GM11168 (cell line): ENCODE measurements around the gene CTXN2.

Source experiments
- in situ Hi-C: fragments of 300-500 bp; cut with MboI; formaldehyde crosslinking; loops from one replicate; pipeline ENCODE4 v1.12.0; 2022; ENCODE audit warnings: low sequenced_read_pairs; ENCODE audit not compliant: unreplicated experiment

Gene CTXN2

DNA sequence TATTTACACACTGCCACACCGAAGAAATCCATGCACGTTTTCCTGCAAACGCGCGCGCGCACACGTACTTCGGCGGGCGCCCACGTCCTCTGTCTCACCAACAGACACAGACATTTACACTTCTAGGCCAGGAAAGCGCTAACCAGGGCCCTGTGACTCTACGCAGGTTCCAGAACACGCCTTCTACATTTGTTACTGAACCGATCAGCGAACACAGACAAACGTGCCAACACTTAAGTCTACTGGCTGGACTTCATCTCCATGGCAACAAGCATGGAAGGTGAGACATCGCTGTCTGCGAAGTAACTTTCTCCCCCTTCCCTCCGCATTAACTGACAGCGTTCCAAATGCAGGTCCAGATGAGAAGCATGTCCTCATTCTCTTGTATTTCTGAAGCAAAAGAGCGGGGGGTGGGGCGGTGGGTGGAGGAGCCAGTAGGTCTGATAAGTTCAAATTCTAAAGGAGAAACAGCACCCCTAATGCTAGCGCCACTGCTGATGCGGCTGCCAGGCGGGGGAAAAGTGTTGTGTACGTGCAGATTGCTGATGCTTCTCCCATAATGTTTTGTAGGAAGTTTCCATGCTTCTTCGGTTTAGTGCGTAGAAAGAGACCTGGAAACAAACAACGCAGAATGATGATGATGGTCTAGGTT, at the start of gene CTXN2:
TSS of gene CTXN2 (plus strand) at position 92 of the 652 bp plus-strand sequence. CDS start 9,636 bp downstream, outside the sequence.
- in situ Hi-C loops: no loop called here

DNA sequence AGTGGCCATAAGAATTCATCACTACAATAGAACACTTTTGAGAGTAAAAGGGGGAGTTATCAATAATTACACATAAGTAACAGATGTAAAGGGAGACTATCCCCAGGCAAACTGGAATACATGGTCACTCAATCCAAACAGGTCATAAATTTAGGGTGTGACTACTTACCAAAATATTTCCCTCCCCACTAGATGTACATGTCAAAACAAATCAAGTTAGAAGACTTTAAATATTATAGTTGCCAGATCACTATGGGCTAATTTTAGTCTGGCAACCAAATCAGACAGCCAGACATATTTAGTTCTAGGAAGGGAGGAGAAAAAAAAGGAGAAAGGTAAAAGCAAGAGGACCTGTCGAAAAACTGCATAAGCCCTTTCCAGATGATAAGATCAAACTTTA, 47.6 kb upstream of the CTXN2 start:
- in situ Hi-C loops: no loop called here

DNA sequence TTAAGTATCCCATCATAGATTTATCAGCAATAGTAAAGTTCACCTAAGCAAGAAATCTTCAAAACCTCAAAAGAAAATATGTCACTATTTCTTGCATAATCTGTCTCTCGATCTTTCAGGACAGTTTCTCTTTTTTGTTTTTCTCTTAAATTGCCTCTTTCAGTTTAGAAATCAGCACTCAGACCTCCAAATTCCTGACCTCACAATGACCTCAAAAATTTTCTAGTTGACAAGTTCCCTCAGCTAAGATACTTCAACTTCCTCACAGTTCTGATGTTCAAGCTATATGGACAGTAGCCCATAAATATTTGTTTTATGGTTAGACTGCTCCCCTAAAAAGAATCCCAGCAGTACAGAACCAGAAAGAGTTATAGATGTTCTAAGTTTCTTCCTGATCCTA, 46.6 kb upstream of the CTXN2 start:
- in situ Hi-C loops: no loop called here

DNA sequence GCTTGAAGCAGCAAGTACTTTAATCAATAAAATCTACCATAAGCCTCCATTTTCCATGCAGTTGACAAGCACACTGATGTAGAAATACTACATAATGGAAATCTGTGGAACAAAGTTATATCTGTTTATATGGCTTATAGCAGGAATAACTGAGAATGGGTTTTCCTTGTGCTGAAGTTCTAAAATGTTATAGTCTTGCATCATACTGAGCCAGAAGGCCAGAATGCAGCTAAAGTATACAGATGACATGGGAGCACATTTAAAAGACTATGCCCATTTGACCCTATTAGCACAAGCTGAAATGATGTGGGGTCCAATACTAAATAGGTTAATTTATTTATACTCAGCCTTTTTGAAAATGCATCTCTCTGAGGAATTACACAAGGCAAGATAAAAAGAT, 45.5 kb upstream of the CTXN2 start:
- in situ Hi-C loops: no loop called here

DNA sequence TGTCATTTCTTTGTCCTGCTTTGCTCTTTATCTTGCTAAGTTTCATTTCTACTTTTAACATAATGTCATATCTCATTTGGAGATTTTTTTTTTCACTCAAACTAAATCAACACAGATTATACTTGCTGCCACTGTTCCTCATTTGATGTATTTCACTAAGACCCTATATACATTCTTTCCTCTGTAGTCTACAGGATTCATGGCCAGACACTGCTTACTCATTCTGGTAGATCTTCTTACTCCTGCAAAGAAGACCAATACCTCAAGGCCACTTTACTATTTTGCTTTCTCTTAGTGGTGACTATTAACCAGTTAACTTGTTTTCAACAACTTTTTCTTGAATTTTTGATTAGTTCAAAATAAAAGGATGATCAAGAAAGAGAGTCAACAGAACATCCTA, 44.1 kb upstream of the CTXN2 start:
- in situ Hi-C loops: no loop called here

DNA sequence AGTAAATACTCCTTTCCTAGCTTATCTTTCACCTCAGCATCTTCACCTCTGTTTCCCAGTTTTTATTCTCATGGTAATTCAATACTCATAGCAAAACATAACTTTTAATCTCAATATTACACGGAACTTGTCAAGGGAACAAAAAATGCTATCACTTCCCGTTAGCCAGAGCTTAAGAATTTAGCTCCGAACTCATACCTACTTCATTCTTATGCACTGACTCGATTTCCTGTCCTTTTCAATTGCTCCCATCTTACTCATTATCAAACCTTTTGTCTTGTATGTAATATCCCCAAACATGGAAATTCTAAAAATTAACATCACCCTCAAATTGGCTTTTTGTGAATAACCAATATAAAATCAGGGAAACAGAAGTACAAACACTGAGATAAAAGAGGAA, 41.6 kb upstream of the CTXN2 start:
- in situ Hi-C loops: no loop called here

DNA sequence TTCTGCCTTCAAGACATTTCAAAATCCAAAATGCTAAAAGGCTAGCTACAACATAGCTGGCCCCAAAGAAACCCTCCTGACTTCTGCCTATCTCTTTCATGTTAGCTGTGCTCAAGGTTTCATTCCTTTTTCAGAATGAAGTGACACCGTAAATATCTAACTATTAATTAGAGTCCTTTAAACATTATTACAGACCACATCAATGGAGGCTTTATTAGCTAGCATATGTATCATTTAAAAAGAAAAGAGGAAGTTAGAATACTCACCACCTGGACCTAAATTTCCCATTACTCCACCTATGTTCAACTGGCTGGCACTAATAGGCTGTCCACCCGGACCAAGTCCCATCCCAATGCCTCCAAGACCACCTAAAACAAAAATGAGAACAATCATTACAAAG, 37.9 kb upstream of the CTXN2 start:
- in situ Hi-C loops: no loop called here

DNA sequence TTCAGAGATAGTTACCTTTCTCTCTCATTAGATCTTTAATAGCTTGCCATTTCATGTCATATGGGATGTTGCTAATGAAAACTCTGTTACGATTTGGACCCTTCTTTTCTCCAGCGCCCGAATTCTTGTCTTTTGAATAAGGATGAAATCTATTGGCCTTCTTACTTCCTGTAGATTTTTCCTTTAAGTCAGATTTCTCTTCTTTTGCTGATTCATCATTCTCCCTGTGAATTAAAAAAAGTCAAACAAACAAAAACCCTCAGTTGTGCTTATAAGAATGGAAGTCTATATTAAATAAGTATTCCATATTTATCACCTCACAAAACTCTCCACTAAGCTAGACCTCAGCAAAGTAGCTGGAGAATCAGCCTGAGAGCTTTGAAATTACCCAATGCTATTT, 22.8 kb upstream of the CTXN2 start:
- in situ Hi-C loops: no loop called here

DNA sequence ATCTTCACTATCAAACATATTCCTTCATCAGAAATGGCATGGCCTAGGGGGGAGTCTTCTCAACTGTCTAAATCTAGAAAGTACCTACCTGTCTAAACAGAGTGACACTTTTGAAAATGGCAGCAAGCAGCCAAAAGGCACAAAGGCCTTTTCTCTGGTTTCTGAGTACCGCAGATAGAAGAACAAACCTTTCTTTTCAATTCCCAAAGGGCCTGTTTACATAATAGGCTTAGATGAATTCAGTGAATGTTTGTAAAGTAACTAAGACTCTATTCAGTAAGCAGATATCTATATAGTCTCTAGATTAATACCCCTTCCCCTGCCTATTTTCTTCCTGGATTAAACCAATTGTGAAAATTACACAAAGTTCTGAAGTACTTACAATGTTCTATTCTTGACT, 20.5 kb upstream of the CTXN2 start:
- in situ Hi-C loops: no loop called here

DNA sequence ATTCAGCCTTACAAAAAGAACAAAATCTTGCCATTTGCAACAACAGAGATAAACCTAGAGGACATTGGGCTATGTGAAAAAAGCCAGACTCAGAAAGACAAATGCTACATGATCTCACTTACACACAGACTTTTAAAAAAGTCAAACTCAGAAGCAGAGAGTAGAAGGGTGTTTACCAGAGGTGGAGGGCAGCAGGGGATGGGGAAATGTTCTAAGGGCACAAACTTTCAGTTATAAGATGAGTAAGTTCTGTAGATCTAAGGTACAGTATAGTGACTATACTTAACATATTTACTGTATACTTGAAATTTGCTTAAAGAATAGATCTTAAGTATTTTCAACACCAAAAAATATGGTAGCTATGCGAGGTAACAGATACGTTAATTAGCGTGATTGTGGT, 16.3 kb upstream of the CTXN2 start:
- in situ Hi-C loops: no loop called here

DNA sequence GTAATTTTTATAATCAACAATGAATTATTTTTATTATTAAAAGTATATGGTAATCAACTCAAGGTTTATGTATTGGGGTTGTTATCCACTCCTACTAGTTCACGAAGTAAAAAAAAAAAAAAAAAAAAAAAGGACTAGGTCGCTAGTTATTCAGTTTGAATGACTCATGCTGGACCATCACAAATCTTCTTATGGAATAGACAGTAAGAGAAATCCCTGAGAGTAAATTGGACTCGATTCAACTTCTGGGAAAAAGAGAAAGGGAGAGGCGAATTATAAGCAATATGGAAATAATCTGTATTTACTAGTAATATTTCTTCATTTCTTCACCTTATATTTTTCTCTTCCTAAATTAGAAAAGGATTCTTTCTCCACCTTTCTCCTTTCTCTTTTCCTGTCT, 15.4 kb upstream of the CTXN2 start:
- in situ Hi-C loops: no loop called here

DNA sequence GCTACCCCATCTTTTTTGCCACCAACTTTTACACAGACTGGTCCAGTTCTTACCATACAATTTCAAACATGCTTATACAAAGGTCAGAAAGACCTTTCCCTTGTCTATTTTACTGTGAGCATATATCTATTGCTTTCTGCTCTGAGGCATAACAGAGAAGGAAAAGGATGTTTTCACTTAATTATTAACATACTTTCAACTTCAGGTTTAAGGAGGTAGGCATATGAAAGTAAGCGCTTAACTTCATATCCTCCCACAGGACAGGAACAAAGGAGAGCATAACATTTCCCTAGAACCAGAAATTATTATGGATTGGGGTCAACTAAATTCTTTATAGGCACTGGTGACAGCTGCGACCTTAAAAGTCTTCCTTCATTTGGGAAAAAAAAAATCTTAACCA, 14.5 kb upstream of the CTXN2 start:
- in situ Hi-C loops: no loop called here

DNA sequence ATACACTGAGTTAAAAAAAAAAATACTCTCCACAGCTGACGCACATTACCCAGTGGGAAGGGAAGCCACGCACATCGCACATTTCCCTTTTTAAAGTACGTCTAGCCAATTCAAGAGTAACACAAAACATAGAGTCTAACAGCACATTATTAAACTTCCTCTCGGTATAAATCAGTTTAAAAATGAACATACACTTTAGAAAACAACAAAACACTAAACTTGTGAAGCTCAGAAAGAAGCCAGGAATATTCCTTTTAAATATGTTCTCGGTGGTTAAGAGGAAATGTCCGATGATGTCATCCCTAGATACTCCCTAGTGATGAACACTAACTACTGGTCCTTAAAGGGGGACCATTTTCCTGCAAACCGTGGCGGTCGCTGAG, 14.1 kb upstream of the CTXN2 start:
- in situ Hi-C loops: no loop called here

DNA sequence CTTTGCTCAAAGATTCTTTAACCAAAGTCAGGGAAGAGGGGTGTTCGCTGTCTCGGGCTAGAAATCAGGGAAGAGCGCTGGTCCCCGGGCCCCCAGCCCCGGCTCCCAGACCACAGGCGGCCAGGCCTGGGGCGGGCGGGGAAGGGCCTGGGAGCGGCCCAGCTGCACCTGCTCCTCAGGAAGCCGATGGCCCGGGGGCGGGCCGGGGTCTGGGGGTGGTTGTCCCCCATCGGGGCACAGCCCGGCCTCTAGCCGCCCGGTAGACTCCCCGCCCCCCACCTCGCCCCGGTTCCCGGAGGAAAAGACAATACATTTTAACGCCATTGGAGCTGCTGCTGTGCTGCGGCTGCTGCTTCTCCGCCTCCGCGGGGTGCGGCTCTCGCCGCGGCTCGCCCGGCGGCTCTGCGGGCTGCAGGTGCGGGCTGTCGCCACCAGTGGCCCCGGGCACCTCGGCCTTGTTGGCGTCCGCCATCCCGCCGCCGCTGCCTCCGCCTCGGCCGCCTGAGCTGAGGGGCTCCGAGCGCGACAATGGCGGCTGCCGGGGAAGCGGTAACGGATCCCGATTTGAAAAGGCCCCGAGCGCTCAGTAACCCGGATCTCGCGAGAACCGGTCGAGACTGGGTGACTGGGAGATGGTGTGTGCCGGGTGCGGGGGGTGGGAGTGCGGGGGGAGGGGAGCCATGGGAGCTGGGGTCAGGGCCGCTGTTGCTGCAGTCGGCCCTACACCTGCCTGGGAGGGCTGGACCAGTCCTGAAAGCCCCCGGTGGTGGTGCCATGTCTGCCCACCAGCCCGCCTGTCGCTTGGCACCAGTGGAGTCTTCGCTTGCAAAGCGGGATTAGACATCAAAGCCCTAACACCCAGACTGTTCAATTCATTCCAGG, 13.5 kb upstream of the CTXN2 start, which contains the start of gene MYEF2:
TSS of gene MYEF2 (minus strand) at position 530 of the 882 bp plus-strand sequence. CDS start at position 472, 58 bp downstream.
- in situ Hi-C loops: no loop called here

DNA sequence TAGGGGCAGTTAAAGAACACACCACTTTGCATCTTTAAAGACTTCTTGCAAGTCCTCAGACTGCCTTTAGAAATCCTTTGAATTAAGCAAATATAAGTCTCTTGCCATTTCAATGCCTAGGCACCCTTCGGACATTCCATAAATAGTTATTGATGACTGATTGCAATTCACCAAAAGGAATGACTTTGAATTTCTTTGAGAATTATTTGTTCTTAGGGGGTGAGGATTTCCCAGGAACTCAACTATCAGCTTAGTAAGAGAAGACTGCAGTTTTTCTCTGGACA, 12.9 kb upstream of the CTXN2 start:
- in situ Hi-C loops: no loop called here

DNA sequence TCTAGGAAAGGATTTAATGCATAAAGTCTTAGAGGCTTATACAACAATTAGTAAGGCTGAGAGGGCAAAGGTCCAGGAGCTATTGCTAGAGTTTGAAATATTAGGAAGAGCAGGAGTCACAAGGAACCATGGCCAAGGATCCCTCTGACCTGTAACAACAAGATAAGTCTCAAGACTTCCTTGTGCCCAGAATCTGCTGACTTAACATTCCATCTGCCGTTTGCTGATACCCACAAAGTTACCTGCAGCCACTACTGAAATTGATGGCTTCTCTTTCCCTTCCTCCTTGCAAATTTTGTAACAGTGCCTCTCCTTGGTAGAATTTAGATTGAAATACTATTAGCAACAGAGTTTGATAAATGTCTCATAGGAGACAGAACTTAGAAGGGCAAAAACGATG, 8.7 kb upstream of the CTXN2 start:
- in situ Hi-C loops: no loop called here

DNA sequence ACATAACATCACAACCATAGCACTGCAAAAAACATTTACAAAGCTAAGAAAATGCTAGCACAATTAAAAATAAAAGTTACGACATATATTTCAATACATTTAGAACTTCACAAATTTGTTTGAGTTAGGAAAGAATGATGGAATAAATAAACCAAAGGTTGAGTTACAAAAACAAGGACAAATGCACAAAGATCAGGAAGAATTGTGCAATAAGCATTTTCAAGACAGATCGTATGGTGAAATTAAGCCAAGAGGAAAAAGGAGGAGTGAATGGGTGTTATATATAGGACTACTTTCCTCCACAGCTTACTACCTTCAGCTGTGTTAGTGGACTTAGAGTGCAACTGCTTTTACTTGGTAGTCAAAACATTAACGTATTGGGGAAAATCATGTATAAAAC, 5.9 kb upstream of the CTXN2 start:
- in situ Hi-C loops: no loop called here

DNA sequence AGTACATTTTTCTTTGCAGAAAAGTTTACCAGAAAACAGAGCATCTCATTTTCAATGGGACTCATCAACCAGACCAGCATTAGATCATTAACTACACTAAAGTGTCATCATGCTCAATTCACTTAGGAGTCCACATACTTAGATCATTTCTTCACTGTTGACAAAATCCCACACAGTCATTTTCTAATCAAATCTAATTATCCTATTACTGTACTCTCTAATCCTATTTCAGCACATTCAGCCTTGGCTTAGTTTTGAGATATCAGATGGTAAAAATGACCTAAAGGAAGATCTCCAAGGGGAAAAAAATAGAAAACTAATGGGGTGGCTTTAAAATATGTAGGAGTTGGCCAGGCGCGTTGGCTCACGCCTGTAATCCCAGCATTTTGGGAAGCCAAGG, 5.2 kb upstream of the CTXN2 start:
- in situ Hi-C loops: no loop called here

DNA sequence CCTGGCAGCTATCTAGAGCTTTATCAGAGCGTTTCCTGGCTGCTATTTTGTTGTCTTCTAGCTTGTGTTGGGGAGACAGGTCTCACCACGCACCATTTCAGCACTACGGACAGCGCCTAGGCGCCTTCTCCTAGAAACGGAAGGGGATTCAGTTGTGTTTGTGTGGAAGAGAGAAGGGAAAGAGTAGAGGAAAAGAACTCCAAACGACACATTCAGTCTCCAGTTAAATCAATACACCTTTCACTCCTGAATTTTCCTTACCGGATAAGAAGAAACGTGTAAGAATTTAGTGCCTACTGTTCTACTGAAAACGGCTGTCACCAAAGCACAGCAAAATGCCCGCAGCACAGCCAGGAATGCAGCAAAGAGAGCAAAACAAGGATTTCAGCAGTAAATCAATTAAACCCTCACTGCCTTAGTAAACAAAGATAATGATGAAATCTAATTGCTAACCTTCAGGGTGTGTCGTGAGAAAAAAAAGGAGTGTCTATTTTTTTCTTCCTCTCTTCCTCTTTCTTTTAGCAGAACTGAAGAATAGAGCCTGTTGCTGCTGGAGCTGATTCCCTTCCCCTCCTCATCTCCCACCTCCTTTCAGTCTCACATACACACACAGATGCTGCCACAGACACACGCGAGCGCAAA, 412 bp upstream of the CTXN2 start:
- in situ Hi-C loops: no loop called here

DNA sequence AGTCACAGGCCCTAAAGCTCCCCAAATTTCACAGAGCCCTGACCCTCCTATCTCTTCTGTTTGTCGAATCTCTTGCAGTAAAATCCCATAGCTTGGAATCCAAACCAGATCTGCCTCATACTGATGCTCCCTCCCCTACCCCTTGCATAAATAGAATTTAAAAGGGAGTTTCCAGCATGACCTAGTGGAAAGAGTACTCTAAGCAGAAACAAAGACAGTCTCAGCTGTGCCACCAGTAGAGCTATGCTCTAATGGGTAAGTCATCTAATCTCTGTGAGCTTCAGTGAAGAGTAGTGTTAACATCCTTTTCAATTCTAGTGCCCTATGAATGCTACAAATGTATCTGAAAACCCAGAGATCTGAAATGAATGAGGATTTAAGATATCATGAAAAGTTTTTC, 10.6 kb downstream of the CTXN2 start:
- in situ Hi-C loops: no loop called here

DNA sequence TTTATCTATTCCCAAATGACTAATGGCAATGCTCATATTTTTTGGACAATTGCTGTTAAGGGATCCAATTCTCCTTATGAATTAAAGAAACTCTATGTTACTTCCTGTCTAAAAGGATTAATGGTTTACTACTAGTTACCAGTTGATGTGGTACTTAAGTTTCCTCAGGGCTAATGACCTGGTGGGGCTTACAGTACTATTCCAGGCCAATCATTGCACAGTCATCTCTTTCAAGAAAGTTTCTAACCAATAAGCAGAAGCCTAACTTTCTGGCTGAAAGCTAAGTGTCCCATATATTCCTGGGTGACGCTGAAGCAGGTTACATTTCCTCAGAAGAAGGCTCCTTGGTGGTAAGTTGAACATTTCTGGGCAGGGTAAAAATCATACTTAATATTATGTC, 14.5 kb downstream of the CTXN2 start, which contains the start of gene SLC12A1:
TSS of gene SLC12A1 (plus strand) at position 322 of the 400 bp plus-strand sequence. CDS start 1,418 bp downstream, outside the sequence.
- in situ Hi-C loops: no loop called here
